ENCODE results near the gene FLOT1. TPM values are rescaled to one million over a fixed set of nuclear protein-coding genes. Genes with fewer than 3 reads are reported as not detected.
"Not testable (repeated sequence)": the region's sequence is repeated elsewhere in the genome, so short reads cannot be mapped to it uniquely, and the experiment has no call there.

FLOT1 gene
- total RNA-seq, 2 experiments from 2014 or later: 155 to 188 TPM

DNA sequence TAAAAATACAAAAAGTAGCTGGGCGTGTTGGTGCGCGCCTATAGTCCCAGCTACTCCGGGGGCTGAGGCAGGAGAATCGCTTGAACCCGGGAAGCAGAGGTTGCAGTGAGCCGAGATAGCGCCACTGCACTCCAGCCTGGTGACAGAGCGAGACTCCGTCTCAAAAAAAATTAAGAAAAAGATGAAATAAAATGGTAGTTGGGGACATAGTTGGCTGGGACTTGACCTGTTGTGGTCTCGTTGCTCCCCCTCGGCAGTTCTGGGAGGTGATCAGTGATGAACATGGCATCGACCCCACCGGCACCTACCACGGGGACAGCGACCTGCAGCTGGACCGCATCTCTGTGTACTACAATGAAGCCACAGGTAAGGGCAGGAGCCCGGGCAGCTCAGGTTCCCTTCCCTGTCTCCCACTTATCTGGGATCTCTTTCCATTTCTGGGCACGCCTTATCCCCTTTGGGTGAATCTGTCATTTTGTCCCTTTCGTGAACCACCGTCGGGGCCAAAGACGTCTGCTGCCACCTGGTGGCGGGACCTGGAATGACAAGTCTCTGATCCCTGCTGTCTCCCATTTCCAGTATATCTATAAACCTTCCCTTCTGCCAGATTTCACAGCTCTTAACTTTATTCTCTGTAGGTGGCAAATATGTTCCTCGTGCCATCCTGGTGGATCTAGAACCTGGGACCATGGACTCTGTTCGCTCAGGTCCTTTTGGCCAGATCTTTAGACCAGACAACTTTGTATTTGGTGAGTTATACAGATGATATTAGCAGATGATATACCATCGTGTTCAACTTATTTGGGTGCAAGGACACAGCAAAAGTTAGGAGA lies 20.0 kb downstream of the FLOT1 start:
- peak; percentile 90 for DNase-seq
- POLR2A ChIA-PET: interaction anchor here (0.6 to 2.7 kb wide), 7 partner anchors 8 to 107 kb away, joined by 3 to 20 read pairs (median 8); no protein-coding TSS in a partner anchor
- Mint-ChIP-seq H3K27me3 (no peaks in the 10 kb centered on the region), H3K27ac (peak overlapping the region; percentile 92), H3K36me3 (ENCODE audit: low read depth) (peaks cover 65% of the 10 kb centered on the region), H3K9me3 (ENCODE audit: low read depth) (no peaks in the 10 kb centered on the region), H3K4me1 (peaks cover 45% of the 10 kb centered on the region), H3K4me3 (peak overlapping the region; percentile 98)
- CTCF ChIA-PET: interaction anchor here (0.6 to 4.7 kb wide), 32 partner anchors 8 to 232 kb away, joined by 3 to 97 read pairs (median 4); partner anchors contain the start of genes ATAT1, DHX16, MRPS18B and PPP1R10
- ATAC-seq: no peak
- intact Hi-C loops (cut with DNase I, micrococcal nuclease): loop anchor here (1.0 to 5.0 kb wide), 4 partner anchors 43 to 680 kb away; partner anchors contain the start of gene MICA (in 1 of the 2)

DNA sequence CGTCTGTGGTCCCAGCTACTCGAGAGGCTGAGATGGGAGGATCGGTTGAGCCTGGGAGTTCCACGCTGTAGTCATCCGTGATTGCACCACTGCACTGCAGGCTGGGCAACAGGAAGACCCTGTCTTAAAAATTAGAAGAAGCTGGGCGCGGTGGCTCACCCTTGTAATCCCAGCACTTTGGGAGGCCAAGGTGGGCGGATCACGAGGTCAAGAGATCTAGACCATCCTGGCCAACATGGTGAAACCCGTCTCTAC lies 20.5 kb downstream of the FLOT1 start:
- POLR2A ChIA-PET: interaction anchor here (0.6 to 2.7 kb wide), 7 partner anchors 9 to 106 kb away, joined by 3 to 20 read pairs (median 8); no protein-coding TSS in a partner anchor

DNA sequence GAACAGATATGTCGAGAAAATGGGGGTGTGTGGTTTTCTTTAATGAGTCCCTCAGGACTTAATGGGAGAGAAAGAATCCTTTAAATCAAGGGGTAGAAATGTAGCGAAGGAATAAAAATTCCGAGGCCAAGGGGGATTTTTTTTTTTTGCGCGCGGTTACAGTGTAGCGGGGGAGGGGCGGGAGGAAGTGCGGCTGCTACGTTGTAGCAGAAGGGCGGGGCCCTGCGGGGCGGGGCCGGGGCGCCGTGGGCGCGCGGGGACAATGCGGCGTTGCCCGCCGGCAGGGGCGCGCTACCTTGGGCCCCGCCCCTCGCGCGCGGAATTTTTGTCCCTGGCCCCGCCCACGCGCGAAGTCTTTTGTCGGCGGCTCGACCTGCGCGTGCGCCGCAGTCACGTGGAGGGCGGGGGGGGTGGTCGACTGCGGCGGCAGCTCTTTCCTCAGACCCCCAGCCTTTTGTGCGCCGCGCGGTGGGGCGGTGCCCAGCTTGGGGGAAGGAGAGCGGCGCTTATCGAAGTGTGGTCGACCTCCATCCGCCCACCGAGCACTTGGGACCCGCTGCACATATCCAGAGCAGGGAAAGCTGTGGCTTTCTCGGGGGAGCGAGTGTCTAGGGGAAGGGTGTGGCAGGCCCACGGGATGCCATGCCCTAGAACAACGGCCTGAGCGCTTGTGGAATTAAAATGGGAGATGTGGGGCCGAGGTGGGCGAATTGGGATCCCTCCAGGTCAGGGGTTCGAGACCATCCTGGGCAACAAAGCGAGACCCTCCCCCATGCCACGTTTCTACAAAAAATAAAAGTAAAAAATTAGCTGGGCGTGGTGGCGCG lies 21.1 kb downstream of the FLOT1 start:
- H3K36me3 Mint-ChIP-seq (ENCODE audit: low read depth): peaks cover 67% of the 10 kb centered on the region
- no peaks in the 10 kb centered on the region for H3K27me3 Mint-ChIP-seq
- H3K27ac Mint-ChIP-seq: peak overlapping the region; percentile 95
- intact Hi-C loops (cut with DNase I, micrococcal nuclease): loop anchor here (1.0 to 5.0 kb wide), 16 partner anchors 13 to 681 kb away; partner anchors contain the start of genes FLOT1 (in 2 of the 2), MRPS18B (in 2 of the 2), PPP1R10 (in 2 of the 2) and ABCF1 (in 1 of the 2)
- H3K4me3 Mint-ChIP-seq: peak overlapping the region; percentile 98
- POLR2A ChIA-PET: interaction anchor here (0.6 to 2.7 kb wide), 7 partner anchors 9 to 106 kb away, joined by 3 to 20 read pairs (median 8); partner anchors contain the start of gene IER3
- DNase-seq: peak; percentile 98
- peaks cover 50% of the 10 kb centered on the region for H3K4me1 Mint-ChIP-seq
- ATAC-seq: peak; percentile 13
- H3K9me3 Mint-ChIP-seq (ENCODE audit: low read depth): no peaks in the 10 kb centered on the region
- CTCF ChIA-PET: interaction anchor here (0.6 to 4.7 kb wide), 19 partner anchors 10 to 231 kb away, joined by 3 to 97 read pairs (median 4); partner anchors contain the start of genes DHX16, MRPS18B and PPP1R10

More for the DNA sequence above, 20.5 kb downstream of the FLOT1 start:
- Mint-ChIP-seq H3K4me3 (peak overlapping the region; percentile 98), H3K27ac (peak overlapping the region; percentile 92), H3K36me3 (ENCODE audit: low read depth) (peaks cover 65% of the 10 kb centered on the region), H3K4me1 (peaks cover 46% of the 10 kb centered on the region)
- ATAC-seq; H3K9me3 Mint-ChIP-seq (ENCODE audit: low read depth); H3K27me3 Mint-ChIP-seq: not testable (repeated sequence)
- peak; percentile 35 for DNase-seq
- intact Hi-C loops (cut with DNase I, micrococcal nuclease): loop anchor here (1.0 to 5.0 kb wide), 4 partner anchors 43 to 680 kb away; partner anchors contain the start of gene MICA (in 1 of the 2)
- CTCF ChIA-PET: interaction anchor here (0.7 to 4.7 kb wide), 24 partner anchors 8 to 232 kb away, joined by 3 to 97 read pairs (median 4); partner anchors contain the start of genes ATAT1, DHX16, MRPS18B and PPP1R10

DNA sequence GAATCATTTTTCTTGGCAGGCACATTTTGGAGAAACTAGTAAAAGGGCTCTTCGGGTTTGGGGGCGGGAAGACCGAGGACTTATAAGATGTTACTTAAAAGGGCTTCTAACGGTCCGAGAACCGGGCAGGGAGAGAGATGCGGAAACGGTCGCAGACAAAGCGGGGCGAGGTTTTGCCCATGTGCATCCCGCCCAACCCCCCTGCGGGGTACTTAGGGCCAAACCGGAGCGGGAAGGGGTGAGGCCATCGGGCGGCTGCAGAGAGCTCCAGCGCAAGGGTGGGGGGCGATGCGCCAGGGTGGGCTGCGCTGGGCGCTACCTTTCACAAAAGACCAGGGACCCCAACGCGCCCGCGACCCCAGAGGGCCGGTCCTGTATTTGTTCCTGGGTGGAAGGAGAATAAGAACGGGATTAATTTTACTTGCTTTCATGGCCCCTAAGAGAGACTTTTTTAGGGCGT lies 21.7 kb downstream of the FLOT1 start:
- ATAC-seq: no peak
- intact Hi-C loops (cut with DNase I, micrococcal nuclease): loop anchor here (1.0 to 5.0 kb wide), 14 partner anchors 14 to 682 kb away; partner anchors contain the start of genes FLOT1 (in 2 of the 2), MRPS18B (in 2 of the 2), PPP1R10 (in 2 of the 2) and ABCF1 (in 1 of the 2)
- H3K4me3 Mint-ChIP-seq: peak overlapping the region; percentile 98
- H3K36me3 Mint-ChIP-seq (ENCODE audit: low read depth): peaks cover 68% of the 10 kb centered on the region
- POLR2A ChIA-PET: interaction anchor here (0.6 to 2.7 kb wide), 6 partner anchors 10 to 42 kb away, joined by 3 to 20 read pairs (median 10); partner anchors contain the start of gene IER3
- H3K27me3 Mint-ChIP-seq: no peaks in the 10 kb centered on the region
- peak; percentile 82 for DNase-seq
- H3K27ac Mint-ChIP-seq: peak overlapping the region; percentile 95
- CTCF ChIA-PET: interaction anchor here (0.6 to 4.7 kb wide), 9 partner anchors 10 to 108 kb away, joined by 3 to 97 read pairs (median 8); partner anchors contain the start of gene DHX16
- H3K9me3 Mint-ChIP-seq (ENCODE audit: low read depth): no peaks in the 10 kb centered on the region
- peaks cover 55% of the 10 kb centered on the region for H3K4me1 Mint-ChIP-seq

DNA sequence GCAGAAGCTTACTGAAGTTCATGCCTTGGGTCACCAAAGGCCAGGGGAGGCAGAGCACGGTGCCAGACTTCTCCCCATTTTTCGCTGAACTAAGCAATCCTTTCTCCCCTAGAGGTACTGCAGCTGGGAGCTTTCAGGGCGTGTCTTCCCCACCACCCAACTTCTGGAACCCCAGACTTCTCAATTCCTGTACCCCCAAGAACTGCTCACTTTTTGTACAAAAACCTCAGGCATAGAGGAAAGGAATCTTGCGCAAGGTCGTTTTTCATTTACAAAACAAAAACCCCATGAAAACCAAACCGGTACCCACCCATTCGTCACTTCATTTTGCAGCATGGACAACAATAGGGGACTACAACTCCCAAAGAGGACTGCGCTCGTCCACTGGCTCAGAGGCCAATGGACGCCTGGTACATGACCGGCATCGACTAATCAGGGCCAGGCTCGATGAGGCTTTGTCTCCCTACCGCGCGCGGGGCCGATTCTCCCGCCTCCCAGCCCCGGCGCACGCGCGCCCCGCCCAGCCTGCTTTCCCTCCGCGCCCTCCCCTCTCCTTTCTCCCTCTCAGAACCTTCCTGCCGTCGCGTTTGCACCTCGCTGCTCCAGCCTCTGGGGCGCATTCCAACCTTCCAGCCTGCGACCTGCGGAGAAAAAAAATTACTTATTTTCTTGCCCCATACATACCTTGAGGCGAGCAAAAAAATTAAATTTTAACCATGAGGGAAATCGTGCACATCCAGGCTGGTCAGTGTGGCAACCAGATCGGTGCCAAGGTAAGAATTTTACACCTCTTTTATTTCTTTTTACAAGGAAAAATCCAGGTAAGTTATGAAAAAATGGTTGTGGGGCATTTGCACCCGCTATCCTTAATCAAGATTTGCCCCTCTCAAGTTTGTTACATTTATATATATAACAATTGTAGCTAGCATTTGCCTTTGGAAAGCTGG lies 22.4 kb downstream of the FLOT1 start, which contains the start of gene TUBB:
TUBB (plus strand) TSS at position 562 of the 947 bp plus-strand sequence; CDS start at position 717, 155 bp downstream.
- H3K27me3 Mint-ChIP-seq: no peaks in the 10 kb centered on the region
- H3K36me3 Mint-ChIP-seq (ENCODE audit: low read depth): peaks cover 68% of the 10 kb centered on the region
- H3K27ac Mint-ChIP-seq: peak within 1 kb of the TSS; percentile 95
- no peaks in the 10 kb centered on the region for H3K9me3 Mint-ChIP-seq (ENCODE audit: low read depth)
- peaks cover 58% of the 10 kb centered on the region for H3K4me1 Mint-ChIP-seq
- ChIA-PET CTCF (interaction anchor here (0.8 to 4.2 kb wide), 6 partner anchors 9 to 68 kb away, joined by 3 to 22 read pairs (median 5); partner anchors contain the start of gene DHX16), POLR2A (interaction anchor here (1.1 to 2.3 kb wide), 3 partner anchors 11 to 38 kb away, joined by 5 to 20 read pairs (median 11); no protein-coding TSS in a partner anchor)
- DNase-seq: peak; percentile 98
- peak within 1 kb of the TSS; percentile 98 for H3K4me3 Mint-ChIP-seq
- intact Hi-C loops (cut with DNase I, micrococcal nuclease): loop anchor here (2.0 to 10.0 kb wide), 8 partner anchors 15 to 682 kb away; partner anchors contain the start of genes C6orf136 (in 1 of the 2), CCHCR1 (in 1 of the 2), FLOT1 (in 1 of the 2) and MICA (in 1 of the 2)
- ATAC-seq: peak; percentile 74

DNA sequence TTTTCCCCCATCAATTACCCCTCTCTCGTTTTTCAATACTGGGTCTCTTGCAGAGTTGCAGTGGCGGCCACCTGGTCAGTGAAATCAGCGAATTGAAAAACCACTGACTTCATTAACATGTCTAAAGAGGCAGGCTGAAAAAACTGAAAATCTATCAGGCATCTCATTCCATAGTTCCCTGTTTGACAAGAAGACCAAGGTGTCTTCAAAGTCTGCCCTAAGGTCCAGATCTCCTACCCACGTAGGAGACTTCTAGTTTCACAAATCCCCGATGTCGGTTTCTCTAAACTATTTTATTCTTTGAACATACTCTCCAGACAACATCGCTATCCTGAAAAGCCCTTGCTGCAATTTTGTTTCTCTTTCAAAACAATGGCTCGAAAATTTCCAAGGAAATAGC lies 23.1 kb downstream of the FLOT1 start:
- H3K36me3 Mint-ChIP-seq (ENCODE audit: low read depth): peaks cover 68% of the 10 kb centered on the region

DNA sequence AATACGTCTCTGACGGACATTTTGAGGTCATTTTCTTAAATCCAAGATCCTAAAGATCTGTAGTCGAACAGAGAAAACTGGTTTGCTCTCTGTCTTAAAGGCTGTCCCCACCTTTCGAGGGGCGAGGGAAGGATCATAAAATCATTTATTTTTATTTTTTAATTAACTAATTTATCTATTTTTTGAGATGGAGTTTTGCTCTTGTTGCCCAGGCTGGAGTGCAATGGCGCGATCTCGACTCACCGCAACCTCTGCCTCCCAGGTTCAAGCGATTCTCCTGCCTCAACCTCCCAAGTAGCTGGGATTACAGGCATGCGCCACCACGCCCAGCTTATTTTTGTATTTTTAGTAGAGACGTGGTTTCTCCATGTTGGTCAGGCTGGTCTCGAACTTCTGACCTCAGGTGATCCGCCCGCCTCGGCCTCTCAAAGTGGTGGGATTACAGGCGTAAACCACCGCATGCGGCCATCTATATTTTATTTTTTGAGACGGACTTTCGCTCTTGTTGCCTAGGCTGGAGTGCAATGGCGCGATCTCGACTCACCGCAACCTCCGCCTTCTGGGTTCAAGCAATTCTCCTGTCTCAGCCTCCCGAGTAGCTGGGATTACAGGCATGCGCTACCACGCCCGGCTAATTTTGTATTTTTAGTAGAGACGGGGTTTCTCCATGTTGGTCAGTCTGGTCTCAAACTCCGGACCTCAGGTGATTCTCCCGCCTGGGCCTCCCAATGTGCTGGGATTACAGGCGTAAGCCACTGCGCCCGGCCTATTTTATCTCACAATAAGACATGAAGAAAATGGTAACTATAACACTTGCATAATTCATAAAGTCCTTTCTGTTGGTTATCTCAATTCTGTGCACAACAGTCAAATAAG lies 24.4 kb downstream of the FLOT1 start:
- not testable (repeated sequence) for H3K27me3 Mint-ChIP-seq; ATAC-seq; H3K9me3 Mint-ChIP-seq (ENCODE audit: low read depth); DNase-seq
- H3K27ac Mint-ChIP-seq: peak overlapping the region; percentile 97
- POLR2A ChIA-PET: interaction anchor here (0.5 to 1.8 kb wide), 12 partner anchors 13 to 459 kb away, joined by 3 to 20 read pairs (median 5); partner anchors contain the start of genes ABCF1, DHX16 and NRM
- H3K36me3 Mint-ChIP-seq (ENCODE audit: low read depth): peaks cover 61% of the 10 kb centered on the region
- H3K4me3 Mint-ChIP-seq: peak overlapping the region; percentile 98
- intact Hi-C loops (cut with DNase I, micrococcal nuclease): loop anchor here (1.0 to 10.0 kb wide), 11 partner anchors 27 to 437 kb away; partner anchors contain the start of genes MRPS18B (in 2 of the 2), PPP1R10 (in 2 of the 2), ABCF1 (in 1 of the 2) and C6orf136 (in 1 of the 2)
- H3K4me1 Mint-ChIP-seq: peaks cover 44% of the 10 kb centered on the region
- CTCF ChIA-PET: interaction anchor here (0.6 to 2.1 kb wide), 13 partner anchors 13 to 369 kb away, joined by 3 to 13 read pairs (median 5); no protein-coding TSS in a partner anchor

More for the DNA sequence above, 23.1 kb downstream of the FLOT1 start:
- ChIA-PET POLR2A (interaction anchor here (0.7 kb wide), 1 partner anchor 18 kb away, joined by 3 read pairs; no protein-coding TSS in a partner anchor), CTCF (interaction anchor here (0.8 to 2.1 kb wide), 6 partner anchors 8 to 106 kb away, joined by 3 to 12 read pairs (median 4); no protein-coding TSS in a partner anchor)
- Mint-ChIP-seq H3K4me1 (peaks cover 57% of the 10 kb centered on the region), H3K27ac (peak overlapping the region; percentile 95), H3K9me3 (ENCODE audit: low read depth) (no peaks in the 10 kb centered on the region), H3K27me3 (no peaks in the 10 kb centered on the region), H3K4me3 (peak overlapping the region; percentile 98)
- no peak for DNase-seq
- ATAC-seq: no peak
- intact Hi-C loops (cut with DNase I, micrococcal nuclease): loop anchor here in 1 of 2 experiments (10.0 kb wide), 1 partner anchor 435 kb away; the partner anchor contains the start of genes CCHCR1 and TCF19

DNA sequence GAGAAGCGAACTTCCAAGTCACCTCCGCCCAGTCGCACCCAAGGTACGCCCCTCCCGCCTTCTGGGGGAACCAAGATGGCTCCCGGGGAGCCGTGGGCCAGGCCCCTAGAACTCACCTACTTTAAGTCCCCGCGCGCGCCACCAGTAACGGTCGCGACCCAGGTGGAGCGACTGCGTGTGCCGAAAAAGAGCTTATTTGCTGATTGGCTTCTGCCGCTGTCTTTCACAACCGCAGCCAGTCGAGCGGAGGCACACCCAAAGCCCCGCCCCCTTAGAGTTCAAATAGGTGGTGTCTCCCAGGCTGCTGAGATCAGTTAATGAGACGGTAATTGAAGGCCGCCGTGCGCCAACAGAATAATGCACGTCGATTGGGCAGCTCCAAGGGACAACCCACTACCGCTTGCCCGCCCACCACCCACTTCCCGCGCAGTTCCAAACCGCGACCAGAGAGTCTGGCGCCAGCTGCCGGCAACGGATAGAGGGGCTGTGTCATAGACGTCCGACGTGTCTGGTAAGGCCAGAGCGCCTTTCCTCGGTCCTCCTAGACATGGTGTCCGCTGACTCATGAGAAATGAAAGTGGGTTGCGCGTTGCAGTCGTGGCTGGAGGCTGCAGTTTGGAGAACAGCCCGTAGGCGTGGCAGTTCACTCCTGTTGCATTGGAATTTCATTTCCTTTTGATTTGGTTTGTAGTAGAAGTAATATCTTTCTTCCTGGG lies 25.2 kb downstream of the FLOT1 start, which contains the start of gene MDC1:
MDC1 (minus strand) TSS at position 153 of the 716 bp plus-strand sequence. CDS start 2,106 bp downstream, outside the sequence.
- H3K36me3 Mint-ChIP-seq (ENCODE audit: low read depth): peaks cover 61% of the 10 kb centered on the region
- DNase-seq: peak; percentile 100
- H3K4me3 Mint-ChIP-seq: peak within 1 kb of the TSS; percentile 98
- ATAC-seq: peak; percentile 78
- H3K27me3 Mint-ChIP-seq: no peaks in the 10 kb centered on the region
- no peaks in the 10 kb centered on the region for H3K9me3 Mint-ChIP-seq (ENCODE audit: low read depth)
- peaks cover 42% of the 10 kb centered on the region for H3K4me1 Mint-ChIP-seq
- ChIA-PET CTCF (interaction anchor here (0.6 to 2.1 kb wide), 13 partner anchors 12 to 370 kb away, joined by 3 to 13 read pairs (median 5); no protein-coding TSS in a partner anchor), POLR2A (interaction anchor here (0.5 to 1.8 kb wide), 22 partner anchors 9 to 637 kb away, joined by 3 to 20 read pairs (median 4); partner anchors contain the start of genes ABCF1, DHX16, IER3 and MRPS18B)
- intact Hi-C loops (cut with DNase I, micrococcal nuclease): loop anchor here (1.0 to 10.0 kb wide), 11 partner anchors 26 to 438 kb away; partner anchors contain the start of genes MRPS18B (in 2 of the 2), PPP1R10 (in 2 of the 2), ABCF1 (in 1 of the 2) and C6orf136 (in 1 of the 2)
- peak within 1 kb of the TSS; percentile 99 for H3K27ac Mint-ChIP-seq

Measured in activated CD4-positive, alpha-beta T cell treated with anti-CD3 and anti-CD28 coated beads for 36 hours (primary cell).